H9 (cell line): ENCODE data around the gene MYO1E. TPM values are rescaled to one million over a fixed set of nuclear protein-coding genes. Genes with fewer than 3 reads are reported as not detected.
A peak's percentile ranks its signal among the peaks of the same experiment; 100 is the strongest.

Source experiments
- DNase-seq: peaks from one replicate; pipeline ENCODE4 v3.0.0-alpha.2; 2017
- H2AFZ ChIP-seq: one replicate; pipeline ENCODE4 v1.6.1; 2013; ENCODE audit warnings: mild to moderate bottlenecking, low read length, control low read depth, moderate library complexity
- H2AK5ac ChIP-seq: 2 replicates; pipeline ENCODE4 v1.6.1; 2013; ENCODE audit warnings: low read length, control low read depth, mixed read lengths; ENCODE audit not compliant: insufficient read length
- H2BK120ac ChIP-seq: one replicate; pipeline ENCODE4 v1.6.1; 2013; ENCODE audit warnings: low read depth, mild to moderate bottlenecking, low read length, control low read depth, inconsistent platforms; ENCODE audit not compliant: poor library complexity, severe bottlenecking
- H2BK12ac ChIP-seq: 2 replicates; pipeline ENCODE4 v1.6.1; 2013; ENCODE audit warnings: low read length, control low read depth, mixed read lengths, low read depth; ENCODE audit not compliant: insufficient read length
- H2BK15ac ChIP-seq: 2 replicates; pipeline ENCODE4 v1.6.1; 2013; ENCODE audit warnings: low read depth, low read length, control low read depth
- H2BK20ac ChIP-seq: one replicate; pipeline ENCODE4 v1.6.1; 2013; ENCODE audit warnings: low read depth, mild to moderate bottlenecking, low read length, control low read depth, inconsistent platforms; ENCODE audit not compliant: poor library complexity, severe bottlenecking
- H2BK5ac ChIP-seq: 2 replicates; pipeline ENCODE4 v1.6.1; 2013; ENCODE audit warnings: low read length, control low read depth, mixed read lengths; ENCODE audit not compliant: insufficient read length
- H3K14ac ChIP-seq: 2 replicates; pipeline ENCODE4 v1.6.1; 2013; ENCODE audit warnings: low read length, control low read depth; ENCODE audit not compliant: insufficient read depth
- H3K18ac ChIP-seq: 2 replicates; pipeline ENCODE4 v1.6.1; 2013; ENCODE audit warnings: low read depth, mild to moderate bottlenecking, mixed read lengths, low read length, control low read depth; ENCODE audit not compliant: insufficient read length
- H3K23ac ChIP-seq: 2 replicates; pipeline ENCODE4 v1.6.1; 2013; ENCODE audit warnings: low read length, control low read depth, mixed read lengths, low read depth; ENCODE audit not compliant: insufficient read length
- H3K23me2 ChIP-seq: 2 replicates; pipeline ENCODE4 v1.6.1; 2013; ENCODE audit warnings: low read depth, mild to moderate bottlenecking, mixed read lengths, low read length, control low read depth; ENCODE audit not compliant: insufficient read length, poor library complexity, severe bottlenecking
- H3K27ac ChIP-seq: 2 replicates; pipeline ENCODE4 v1.5.1; 2013; ENCODE audit warnings: low read length, control low read depth, mixed read lengths, low read depth; ENCODE audit not compliant: insufficient read length
- H3K27me3 ChIP-seq: 2 replicates; pipeline ENCODE4 v1.6.1; 2013; ENCODE audit warnings: low read length, control low read depth, inconsistent platforms; ENCODE audit not compliant: insufficient read depth
- H3K4ac ChIP-seq: 2 replicates; pipeline ENCODE4 v1.6.1; 2013; ENCODE audit warnings: low read depth, mild to moderate bottlenecking, control low read depth, inconsistent platforms, low read length, moderate library complexity
- H3K4me1 ChIP-seq: 2 replicates; pipeline ENCODE4 v1.6.1; 2013; ENCODE audit warnings: low read length, control low read depth, inconsistent platforms; ENCODE audit not compliant: insufficient read depth
- H3K4me2 ChIP-seq: 2 replicates; pipeline ENCODE4 v1.6.1; 2013; ENCODE audit warnings: low read length, control low read depth, mixed read lengths; ENCODE audit not compliant: insufficient read length, insufficient read depth
- H3K56ac ChIP-seq: 2 replicates; pipeline ENCODE4 v1.6.1; 2013; ENCODE audit warnings: low read depth, mild to moderate bottlenecking, mixed read lengths, low read length, control low read depth; ENCODE audit not compliant: insufficient read length
- H3K79me1 ChIP-seq: 2 replicates; pipeline ENCODE4 v1.6.1; 2013; ENCODE audit warnings: low read depth, mild to moderate bottlenecking, moderate library complexity, low read length, control low read depth, inconsistent platforms; ENCODE audit not compliant: insufficient read depth, poor library complexity, severe bottlenecking
- H3K79me2 ChIP-seq: 2 replicates; pipeline ENCODE4 v1.6.1; 2013; ENCODE audit warnings: low read length, control low read depth, inconsistent platforms; ENCODE audit not compliant: insufficient read depth
- H3K9ac ChIP-seq: 2 replicates; pipeline ENCODE4 v1.6.1; 2013; ENCODE audit warnings: low read length, control low read depth, mixed read lengths; ENCODE audit not compliant: insufficient read length; ENCODE audit errors: extremely low read depth
- H3K9me3 ChIP-seq: one replicate; pipeline ENCODE4 v1.6.1; 2013; ENCODE audit warnings: low read depth, low read length, inconsistent platforms; ENCODE audit not compliant: control insufficient read depth
- H3T11ph ChIP-seq: one replicate; pipeline ENCODE4 v1.6.1; 2013; ENCODE audit warnings: mild to moderate bottlenecking, low read length, control low read depth, inconsistent platforms
- H4K20me1 ChIP-seq: one replicate; pipeline ENCODE4 v1.6.1; 2013; ENCODE audit not compliant: control insufficient read depth, insufficient read length, insufficient read depth
- H4K5ac ChIP-seq: 2 replicates; pipeline ENCODE4 v1.6.1; 2013; ENCODE audit warnings: low read depth, mild to moderate bottlenecking, mixed read lengths, low read length, control low read depth; ENCODE audit not compliant: insufficient read length
- H4K8ac ChIP-seq: replicated peaks from 2 replicates; pipeline ENCODE4 v1.6.1; 2013; ENCODE audit warnings: low read length, control low read depth, mixed read lengths, low read depth; ENCODE audit not compliant: insufficient read length
- H4K91ac ChIP-seq: 2 replicates; pipeline ENCODE4 v1.6.1; 2013; ENCODE audit warnings: low read depth, mild to moderate bottlenecking, moderate library complexity, mixed read lengths, low read length, control low read depth; ENCODE audit not compliant: insufficient read length
- H3K27ac Mint-ChIP-seq, 3 experiments: 2 replicates in 2 of 3; 3 replicates in 1 of 3; pipeline ENCODE4 v1.8.0; 2020 to 2021; ENCODE audit warnings: mixed read lengths in 3 of 3, mild to moderate bottlenecking in 1 of 3, moderate library complexity in 1 of 3
- H3K27me3 Mint-ChIP-seq: 2 replicates; pipeline ENCODE4 v1.8.0; 2021; ENCODE audit warnings: low read depth, mild to moderate bottlenecking, moderate library complexity, mixed read lengths
- H3K36me3 Mint-ChIP-seq, 3 experiments: 2 replicates in 2 of 3; 3 replicates in 1 of 3; pipeline ENCODE4 v1.8.0; 2020 to 2021; ENCODE audit warnings: low read depth in 3 of 3, mixed read lengths in 3 of 3; ENCODE audit not compliant: insufficient read depth in 1 of 3
- H3K4me1 Mint-ChIP-seq, 2 experiments: 2 replicates each; pipeline ENCODE4 v1.8.0; 2020; ENCODE audit warnings: mixed read lengths in 2 of 2
- H3K4me3 Mint-ChIP-seq, 2 experiments: 2 replicates in 1 of 2; 3 replicates in 1 of 2; pipeline ENCODE4 v1.8.0; 2020 to 2021; ENCODE audit warnings: mild to moderate bottlenecking in 2 of 2, mixed read lengths in 2 of 2, moderate library complexity in 1 of 2
- H3K9me3 Mint-ChIP-seq, 2 experiments: 2 replicates in 1 of 2; 3 replicates in 1 of 2; pipeline ENCODE4 v1.8.0; 2020; ENCODE audit warnings: mild to moderate bottlenecking in 2 of 2, mixed read lengths in 2 of 2, moderate library complexity in 1 of 2
- WGBS: extraction: QIAGEN DNeasy Blood & Tissue Kit; methylation state at CpG from one replicate; pipeline ENCODE4 v1.1.7; 2013; ENCODE audit warnings: missing lambda C conversion rate, low lambda C conversion rate, mixed read lengths; ENCODE audit not compliant: insufficient read length; ENCODE audit errors: extremely low coverage; 5-methylcytosine and 5-hydroxymethylcytosine counted together
- total RNA-seq: library from RNA; stranded (reverse); gene quantifications from 2 replicates; pipeline ENCODE4 v1.2.1, GENCODE V29; 2021
- TF ChIP-seq, protein P1 (sequence below): fragments of 200-600 bp; sonication (generic); conservative IDR thresholded peaks from 3 replicates; pipeline ENCODE4 v1.8.0; 2021; ENCODE audit warnings: antibody characterized with exemption, mild to moderate bottlenecking

Gene MYO1E
- total RNA-seq, 1 experiment from 2014 or later = 235 TPM

DNA sequence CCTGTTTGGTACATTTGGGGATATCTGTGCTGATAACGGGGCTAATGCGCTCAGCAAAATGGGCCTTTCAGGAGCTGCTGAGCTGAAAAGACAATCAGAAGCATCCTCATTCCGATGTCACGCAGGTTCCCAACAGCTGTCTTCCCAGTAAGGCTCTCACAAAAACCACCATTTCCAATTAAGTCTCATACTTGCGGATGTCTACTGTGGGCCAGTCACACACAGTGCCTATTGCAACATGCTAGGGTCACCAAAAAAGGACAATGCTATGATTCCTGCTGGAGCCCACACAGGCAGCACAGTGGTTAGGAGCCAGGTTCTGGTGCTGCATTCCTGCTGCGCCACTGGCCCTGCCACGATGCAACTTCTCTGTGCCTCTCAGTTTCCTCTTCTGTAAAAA lies 182.4 kb downstream of the MYO1E start:
- Histone ChIP-seq H4K20me1 (no peaks in the 10 kb centered on the region), H3K23ac (no peak overlapping the region), H3K9me3 (no peaks in the 10 kb centered on the region), H2BK5ac (no peak overlapping the region), H2BK120ac (no peak overlapping the region), H3K4me1 (no peaks in the 10 kb centered on the region), H3T11ph (no peak overlapping the region), H3K18ac (no peak overlapping the region), H4K8ac (no peak overlapping the region), H3K4ac (no peak overlapping the region), H3K79me1 (no peaks in the 10 kb centered on the region), H4K91ac (no peak overlapping the region), H3K23me2 (no peaks in the 10 kb centered on the region), H4K5ac (no peak overlapping the region), H3K27ac (no peak overlapping the region), H3K27me3 (no peaks in the 10 kb centered on the region), H3K79me2 (no peaks in the 10 kb centered on the region), H2AFZ (no peak overlapping the region), H2BK15ac (no peak overlapping the region), H3K9ac (no peak overlapping the region), H2BK12ac (no peak overlapping the region), H3K14ac (no peak overlapping the region), H2BK20ac (no peak overlapping the region), H3K4me2 (no peak overlapping the region), H2AK5ac (no peak overlapping the region), H3K56ac (no peak overlapping the region)
- Mint-ChIP-seq H3K27ac (peak overlapping the region in 2 of 3 experiments; percentile 58 to 60; a peak in 2 of 7 replicates), H3K27me3 (no peaks in the 10 kb centered on the region), H3K4me1 (no peaks in the 10 kb centered on the region), H3K36me3 (peaks cover 27 to 88% (median 78%) of the 10 kb centered on the region in 3 experiments), H3K9me3 (peaks cover 4 to 5% of the 10 kb centered on the region in 2 experiments), H3K4me3 (no peak overlapping the region)
- no peak for DNase-seq
- TF ChIP-seq, protein P1, sequence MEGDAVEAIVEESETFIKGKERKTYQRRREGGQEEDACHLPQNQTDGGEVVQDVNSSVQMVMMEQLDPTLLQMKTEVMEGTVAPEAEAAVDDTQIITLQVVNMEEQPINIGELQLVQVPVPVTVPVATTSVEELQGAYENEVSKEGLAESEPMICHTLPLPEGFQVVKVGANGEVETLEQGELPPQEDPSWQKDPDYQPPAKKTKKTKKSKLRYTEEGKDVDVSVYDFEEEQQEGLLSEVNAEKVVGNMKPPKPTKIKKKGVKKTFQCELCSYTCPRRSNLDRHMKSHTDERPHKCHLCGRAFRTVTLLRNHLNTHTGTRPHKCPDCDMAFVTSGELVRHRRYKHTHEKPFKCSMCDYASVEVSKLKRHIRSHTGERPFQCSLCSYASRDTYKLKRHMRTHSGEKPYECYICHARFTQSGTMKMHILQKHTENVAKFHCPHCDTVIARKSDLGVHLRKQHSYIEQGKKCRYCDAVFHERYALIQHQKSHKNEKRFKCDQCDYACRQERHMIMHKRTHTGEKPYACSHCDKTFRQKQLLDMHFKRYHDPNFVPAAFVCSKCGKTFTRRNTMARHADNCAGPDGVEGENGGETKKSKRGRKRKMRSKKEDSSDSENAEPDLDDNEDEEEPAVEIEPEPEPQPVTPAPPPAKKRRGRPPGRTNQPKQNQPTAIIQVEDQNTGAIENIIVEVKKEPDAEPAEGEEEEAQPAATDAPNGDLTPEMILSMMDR = no peak
- WGBS = no CpG with 5 or more reads among the region's 7 CpGs
